Parathyroid adenoma (tissue), 2 donors: ENCODE results near the gene SPTBN1.

ENCODE experiments used
- H2AFZ ChIP-seq: fragments of 300-600 bp; sonication (generic); one replicate; pipeline ENCODE4 v1.7.0; 2017; ENCODE audit warnings: antibody characterized with exemption, mild to moderate bottlenecking
- H3K27ac ChIP-seq: fragments of 300-600 bp; sonication (generic); one replicate; pipeline ENCODE4 v1.7.0; 2017
- H3K27me3 ChIP-seq: fragments of 300-600 bp; sonication (generic); one replicate; pipeline ENCODE4 v1.7.0; 2017; ENCODE audit warnings: low read length; ENCODE audit not compliant: control insufficient read depth, insufficient read depth
- H3K36me3 ChIP-seq: fragments of 300-600 bp; sonication (generic); one replicate; pipeline ENCODE4 v1.7.0; 2017; ENCODE audit warnings: low read length; ENCODE audit not compliant: control insufficient read depth, insufficient read depth
- H3K4me1 ChIP-seq: fragments of 300-600 bp; sonication (generic); one replicate; pipeline ENCODE4 v1.7.0; 2017; ENCODE audit warnings: control low read depth
- H3K4me2 ChIP-seq: fragments of 300-600 bp; sonication (generic); one replicate; pipeline ENCODE4 v1.7.0; 2017; ENCODE audit warnings: low read length
- H3K4me3 ChIP-seq: fragments of 300-600 bp; sonication (generic); one replicate; pipeline ENCODE4 v1.7.0; 2017; ENCODE audit warnings: low read depth, low read length
- H3K79me2 ChIP-seq: fragments of 300-600 bp; sonication (generic); one replicate; pipeline ENCODE4 v1.7.0; 2017; ENCODE audit warnings: control low read depth
- H3K9ac ChIP-seq: fragments of 300-600 bp; sonication (generic); one replicate; pipeline ENCODE4 v1.7.0; 2017; ENCODE audit warnings: mild to moderate bottlenecking
- H3K9me3 ChIP-seq: fragments of 300-600 bp; sonication (generic); one replicate; pipeline ENCODE4 v1.7.0; 2017; ENCODE audit warnings: low read length; ENCODE audit not compliant: control insufficient read depth
- CTCF ChIP-seq: fragments of 300-600 bp; sonication (generic); IDR thresholded peaks from one replicate; pipeline ENCODE4 v1.7.0; 2017; ENCODE audit warnings: antibody characterized with exemption, mild to moderate bottlenecking
- donor health status: primary hyperparathyroidism.

SPTBN1 gene

GRCh38 chr2:54653572-54654204, 197.6 kb downstream of the SPTBN1 start:
- Histone ChIP-seq H3K9ac (no peak overlapping the region), H3K4me1 (no peaks in the 10 kb centered on the region), H3K27me3 (no peaks in the 10 kb centered on the region), H3K9me3 (no peaks in the 10 kb centered on the region), H2AFZ (no peak overlapping the region), H3K79me2 (peaks cover 5% of the 10 kb centered on the region), H3K36me3 (no peaks in the 10 kb centered on the region), H3K27ac (no peak overlapping the region), H3K4me3 (no peak overlapping the region), H3K4me2 (no peak overlapping the region)
- TF ChIP-seq CTCF, result no peak

- Histone ChIP-seq H3K79me2 (peaks cover 5% of the 10 kb centered on the region), H2AFZ (no peak overlapping the region), H3K36me3 (no peaks in the 10 kb centered on the region), H3K4me1 (no peaks in the 10 kb centered on the region), H3K27ac (no peak overlapping the region), H3K4me2 (no peak overlapping the region), H3K9ac (no peak overlapping the region), H3K4me3 (no peak overlapping the region), H3K9me3 (no peaks in the 10 kb centered on the region), H3K27me3 (no peaks in the 10 kb centered on the region)
- no peak for TF ChIP-seq CTCF
Measured at GRCh38 chr2:54655046-54655809, 199.1 kb downstream of the SPTBN1 start.

GRCh38 chr2:54656863-54657262, 200.7 kb downstream of the SPTBN1 start:
- Histone ChIP-seq H3K79me2 (peaks cover 5% of the 10 kb centered on the region), H3K9ac (no peak overlapping the region), H3K9me3 (no peaks in the 10 kb centered on the region), H3K4me2 (no peak overlapping the region), H3K36me3 (no peaks in the 10 kb centered on the region), H3K4me1 (no peaks in the 10 kb centered on the region), H3K27me3 (no peaks in the 10 kb centered on the region), H3K4me3 (no peak overlapping the region), H2AFZ (no peak overlapping the region), H3K27ac (no peak overlapping the region)
- no peak for TF ChIP-seq CTCF

- H3K79me2 ChIP-seq, result peaks cover 5% of the 10 kb centered on the region
- no peaks in the 10 kb centered on the region for H3K9me3 ChIP-seq
- H3K4me2 ChIP-seq, result no peak overlapping the region
- H3K4me3 ChIP-seq, result no peak overlapping the region
- H2AFZ ChIP-seq, result no peak overlapping the region
- H3K4me1 ChIP-seq, result no peaks in the 10 kb centered on the region
- no peaks in the 10 kb centered on the region for H3K36me3 ChIP-seq
- no peak overlapping the region for H3K9ac ChIP-seq
- TF ChIP-seq CTCF, result peak; percentile 38
- no peak overlapping the region for H3K27ac ChIP-seq
- H3K27me3 ChIP-seq, result no peaks in the 10 kb centered on the region
Measured at GRCh38 chr2:54657664-54658083, 201.5 kb downstream of the SPTBN1 start.
